IPS-NIHi7 (cell line): Measurements from ENCODE around the gene DKK3.

Experiments
- DNase-seq: peaks from one replicate; pipeline ENCODE4 v3.0.0; 2012; ENCODE audit warnings: mixed read lengths; ENCODE audit errors: extremely low spot score

Gene DKK3

GRCh38 chr11:11982461-11982860, 26.0 kb downstream of the DKK3 start:
- no peak for DNase-seq

- DNase-seq, result no peak
Observed at GRCh38 chr11:11981840-11982239, 26.6 kb downstream of the DKK3 start.

GRCh38 chr11:11981364-11981763, 27.1 kb downstream of the DKK3 start:
- no peak for DNase-seq

GRCh38 chr11:11980841-11981308, 27.6 kb downstream of the DKK3 start:
- no peak for DNase-seq

- DNase-seq, result no peak
Observed at GRCh38 chr11:11980200-11980599, 28.2 kb downstream of the DKK3 start.

- DNase-seq, result no peak
Observed at GRCh38 chr11:11979488-11980117, 28.8 kb downstream of the DKK3 start.

- no peak for DNase-seq
Observed at GRCh38 chr11:11978792-11979487, 29.5 kb downstream of the DKK3 start.

- no peak for DNase-seq
Observed at GRCh38 chr11:11978098-11978637, 30.3 kb downstream of the DKK3 start.

- peak; percentile 38 for DNase-seq
Observed at GRCh38 chr11:11977206-11977938, 31.1 kb downstream of the DKK3 start.

- no peak for DNase-seq
Observed at GRCh38 chr11:11976481-11977127, 31.8 kb downstream of the DKK3 start.

GRCh38 chr11:11975201-11976092, 33.0 kb downstream of the DKK3 start:
- no peak for DNase-seq

GRCh38 chr11:11973866-11974265, 34.6 kb downstream of the DKK3 start:
- no peak for DNase-seq

GRCh38 chr11:11973361-11973800, 35.0 kb downstream of the DKK3 start:
- no peak for DNase-seq

- DNase-seq, result no peak
Observed at GRCh38 chr11:11972730-11973341, 35.6 kb downstream of the DKK3 start.

- DNase-seq, result no peak
Observed at GRCh38 chr11:11971906-11972547, 36.4 kb downstream of the DKK3 start.

- DNase-seq, result no peak
Observed at GRCh38 chr11:11970556-11970955, 37.9 kb downstream of the DKK3 start.

GRCh38 chr11:11969380-11970215, 38.8 kb downstream of the DKK3 start:
- no peak for DNase-seq

GRCh38 chr11:11968511-11969280, 39.7 kb downstream of the DKK3 start:
- no peak for DNase-seq
